Left ventricle myocardium inferior (tissue), 1 donor: ENCODE results near the gene WDR74. TPM values are rescaled to one million over a fixed set of nuclear protein-coding genes. Genes with fewer than 3 reads are reported as not detected.

ENCODE experiments used
- DNase-seq: peaks from one replicate; pipeline ENCODE4 v3.0.0-alpha.2; 2020
- H3K27ac ChIP-seq: fragments of 200-600 bp; replicated peaks from 2 replicates; pipeline ENCODE4 v1.8.0; 2021
- H3K27me3 ChIP-seq: fragments of 200-600 bp; 2 replicates; pipeline ENCODE4 v1.8.0; 2021; ENCODE audit warnings: low read depth
- H3K36me3 ChIP-seq: fragments of 200-600 bp; 2 replicates; pipeline ENCODE4 v1.8.0; 2021
- H3K4me1 ChIP-seq: fragments of 200-600 bp; 2 replicates; pipeline ENCODE4 v1.8.0; 2021
- H3K4me3 ChIP-seq: fragments of 200-600 bp; 2 replicates; pipeline ENCODE4 v1.8.0; 2021; ENCODE audit warnings: mild to moderate bottlenecking, moderate library complexity
- H3K9me3 ChIP-seq: fragments of 200-600 bp; replicated peaks from 2 replicates; pipeline ENCODE4 v1.8.0; 2021
- CTCF ChIP-seq: fragments of 200-600 bp; IDR thresholded peaks from 2 replicates; pipeline ENCODE4 v1.8.0; 2021; ENCODE audit warnings: antibody characterized with exemption, mild to moderate bottlenecking, borderline replicate concordance
- intact Hi-C: fragments of 100-400 bp; cut with micrococcal nuclease; formaldehyde crosslinking; loops from one replicate; pipeline ENCODE4 v1.11.0; 2022
- total RNA-seq: library from RNA; stranded (reverse); fragmentation: NEBNext Ultra II Directional; extraction: Animal tissue kit (Norgen Biotek cat#: 25700); gene quantifications from one replicate; pipeline ENCODE4 v1.2.1, GENCODE V29; 2021
- donor health status: DM: no; HTN: yes; CAD: no; lungs with severe emphysema.

WDR74 gene
- total RNA-seq, 1 donor from 2014 or later = 24.3 TPM

GRCh38 chr11:62799486-62799885 lies 39.9 kb downstream of the WDR74 start:
- Histone ChIP-seq H3K4me3 (no peak overlapping the region), H3K4me1 (peaks cover 17% of the 10 kb centered on the region), H3K36me3 (peaks cover 95% of the 10 kb centered on the region), H3K27me3 (no peaks in the 10 kb centered on the region), H3K27ac (no peak overlapping the region), H3K9me3 (no peaks in the 10 kb centered on the region)
- DNase-seq = no peak
- TF ChIP-seq CTCF = no peak
- intact Hi-C loops = no loop called here

- Histone ChIP-seq H3K27ac (no peak overlapping the region), H3K4me3 (no peak overlapping the region), H3K36me3 (peaks cover 91% of the 10 kb centered on the region), H3K9me3 (no peaks in the 10 kb centered on the region), H3K27me3 (no peaks in the 10 kb centered on the region), H3K4me1 (peaks cover 23% of the 10 kb centered on the region)
- intact Hi-C loops = no loop called here
- no peak for DNase-seq
- no peak for TF ChIP-seq CTCF
These were observed 43.1 kb downstream of the WDR74 start for GRCh38 chr11:62796281-62796680.

GRCh38 chr11:62794201-62794775 lies 45.1 kb downstream of the WDR74 start:
- DNase-seq = no peak
- TF ChIP-seq CTCF = no peak

GRCh38 chr11:62792202-62792575 lies 47.2 kb downstream of the WDR74 start:
- Histone ChIP-seq H3K27ac (peak overlapping the region; percentile 95), H3K4me1 (peaks cover 64% of the 10 kb centered on the region), H3K9me3 (no peaks in the 10 kb centered on the region), H3K27me3 (no peaks in the 10 kb centered on the region), H3K36me3 (peaks cover 71% of the 10 kb centered on the region), H3K4me3 (peak overlapping the region; percentile 93)
- peak; percentile 45 for DNase-seq
- intact Hi-C loops = no loop called here
- TF ChIP-seq CTCF = peak; percentile 3

More at GRCh38 chr11:62794201-62794775, 45.1 kb downstream of the WDR74 start:
- Histone ChIP-seq H3K27ac (no peak overlapping the region), H3K27me3 (no peaks in the 10 kb centered on the region), H3K9me3 (no peaks in the 10 kb centered on the region), H3K4me3 (no peak overlapping the region), H3K36me3 (peaks cover 85% of the 10 kb centered on the region), H3K4me1 (peaks cover 43% of the 10 kb centered on the region)
- intact Hi-C loops = no loop called here

- Histone ChIP-seq H3K4me1 (peaks cover 69% of the 10 kb centered on the region), H3K4me3 (peak within 1 kb of the TSS; percentile 93), H3K27me3 (no peaks in the 10 kb centered on the region), H3K9me3 (no peaks in the 10 kb centered on the region), H3K27ac (peak within 1 kb of the TSS; percentile 95), H3K36me3 (peaks cover 66% of the 10 kb centered on the region)
- peak; percentile 21 for TF ChIP-seq CTCF
- intact Hi-C loops = no loop called here
- peak; percentile 90 for DNase-seq
These were observed 47.7 kb downstream of the WDR74 start, which contains the start of gene TMEM223 for GRCh38 chr11:62791501-62792201. TMEM223 (minus strand) TSS chr11:62792006; CDS start chr11:62791994, 12 bp downstream.
